ENCODE results near the gene ERC1. TPM values are rescaled to one million over a fixed set of nuclear protein-coding genes. Genes with fewer than 3 reads are reported as not detected.

Gene ERC1
- total RNA-seq, 1 donor from 2014 or later: 79.5 TPM

DNA sequence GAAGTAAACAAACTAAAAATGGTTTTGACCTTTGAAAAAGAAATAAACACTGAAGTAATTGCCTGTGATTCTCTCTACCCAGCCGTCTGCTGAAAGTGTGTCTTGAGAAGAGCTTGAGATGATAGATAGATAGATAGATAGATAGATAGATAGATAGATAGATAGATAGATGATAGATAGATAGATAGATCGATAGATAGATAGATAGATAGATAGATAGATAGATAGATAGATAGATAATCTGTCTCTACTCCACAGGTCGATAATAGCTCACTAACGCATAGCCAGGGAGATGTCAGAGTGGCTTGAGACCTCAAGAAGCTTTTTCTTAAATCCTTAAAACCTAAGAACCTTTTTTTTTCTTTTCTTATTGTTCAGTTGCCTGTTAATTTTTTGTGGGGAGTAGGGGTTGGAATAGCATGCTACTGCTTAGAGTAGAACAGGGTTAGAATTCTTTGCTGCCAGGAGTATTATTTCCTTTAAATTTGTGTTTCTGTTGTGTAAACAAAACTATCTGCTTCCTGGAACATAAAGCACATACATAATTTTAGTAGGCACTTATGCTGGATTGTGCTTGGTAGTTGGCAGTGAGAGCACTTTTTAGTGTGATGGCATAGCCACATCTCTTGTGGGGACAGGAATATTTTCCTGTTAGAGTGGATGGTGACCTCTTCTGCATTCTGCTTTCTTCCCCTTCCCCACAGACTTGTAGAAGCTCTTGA is 433.8 kb downstream of the ERC1 start:
- peaks cover 18% of the 10 kb centered on the region for H3K9me3 Mint-ChIP-seq (ENCODE audit: unreplicated experiment)
- H3K27ac Mint-ChIP-seq (ENCODE audit: unreplicated experiment): no peak overlapping the region
- no peaks in the 10 kb centered on the region for H3K27me3 Mint-ChIP-seq (ENCODE audit: unreplicated experiment)
- H3K36me3 Mint-ChIP-seq (ENCODE audit: unreplicated experiment): peaks cover 12% of the 10 kb centered on the region
- no peak overlapping the region for H3K4me3 Mint-ChIP-seq (ENCODE audit: unreplicated experiment)
- H3K4me1 Mint-ChIP-seq (ENCODE audit: unreplicated experiment): peaks cover 9% of the 10 kb centered on the region
- DNase-seq (ENCODE audit: extremely low spot score, unreplicated experiment): no peak
- TF ChIP-seq CTCF (IDR thresholded peaks at IDR 0.05): no peak

GRCh38 chr12:1425396-1425729 is 434.3 kb downstream of the ERC1 start:
- Mint-ChIP-seq H3K4me3 (ENCODE audit: unreplicated experiment) (no peak overlapping the region), H3K27ac (ENCODE audit: unreplicated experiment) (no peak overlapping the region), H3K4me1 (ENCODE audit: unreplicated experiment) (peaks cover 12% of the 10 kb centered on the region), H3K27me3 (ENCODE audit: unreplicated experiment) (no peaks in the 10 kb centered on the region), H3K9me3 (ENCODE audit: unreplicated experiment) (peaks cover 18% of the 10 kb centered on the region), H3K36me3 (ENCODE audit: unreplicated experiment) (peaks cover 12% of the 10 kb centered on the region)
- no peak for TF ChIP-seq CTCF (IDR thresholded peaks at IDR 0.05)
- DNase-seq (ENCODE audit: extremely low spot score, unreplicated experiment): no peak

- no peak overlapping the region for H3K27ac Mint-ChIP-seq (ENCODE audit: unreplicated experiment)
- H3K4me1 Mint-ChIP-seq (ENCODE audit: unreplicated experiment): peaks cover 12% of the 10 kb centered on the region
- no peaks in the 10 kb centered on the region for H3K9me3 Mint-ChIP-seq (ENCODE audit: unreplicated experiment)
- no peak for DNase-seq (ENCODE audit: extremely low spot score, unreplicated experiment)
- H3K27me3 Mint-ChIP-seq (ENCODE audit: unreplicated experiment): no peaks in the 10 kb centered on the region
- no peak for TF ChIP-seq CTCF (IDR thresholded peaks at IDR 0.05)
- H3K4me3 Mint-ChIP-seq (ENCODE audit: unreplicated experiment): no peak overlapping the region
- no peaks in the 10 kb centered on the region for H3K36me3 Mint-ChIP-seq (ENCODE audit: unreplicated experiment)
Observed at GRCh38 chr12:1428671-1429070, 437.6 kb downstream of the ERC1 start.

GRCh38 chr12:1429980-1430379 is 439.0 kb downstream of the ERC1 start:
- Mint-ChIP-seq H3K36me3 (ENCODE audit: unreplicated experiment) (no peaks in the 10 kb centered on the region), H3K9me3 (ENCODE audit: unreplicated experiment) (no peaks in the 10 kb centered on the region), H3K4me3 (ENCODE audit: unreplicated experiment) (no peak overlapping the region), H3K27me3 (ENCODE audit: unreplicated experiment) (no peaks in the 10 kb centered on the region), H3K27ac (ENCODE audit: unreplicated experiment) (no peak overlapping the region), H3K4me1 (ENCODE audit: unreplicated experiment) (peaks cover 10% of the 10 kb centered on the region)
- DNase-seq (ENCODE audit: extremely low spot score, unreplicated experiment): no peak
- no peak for TF ChIP-seq CTCF (IDR thresholded peaks at IDR 0.05)

DNA sequence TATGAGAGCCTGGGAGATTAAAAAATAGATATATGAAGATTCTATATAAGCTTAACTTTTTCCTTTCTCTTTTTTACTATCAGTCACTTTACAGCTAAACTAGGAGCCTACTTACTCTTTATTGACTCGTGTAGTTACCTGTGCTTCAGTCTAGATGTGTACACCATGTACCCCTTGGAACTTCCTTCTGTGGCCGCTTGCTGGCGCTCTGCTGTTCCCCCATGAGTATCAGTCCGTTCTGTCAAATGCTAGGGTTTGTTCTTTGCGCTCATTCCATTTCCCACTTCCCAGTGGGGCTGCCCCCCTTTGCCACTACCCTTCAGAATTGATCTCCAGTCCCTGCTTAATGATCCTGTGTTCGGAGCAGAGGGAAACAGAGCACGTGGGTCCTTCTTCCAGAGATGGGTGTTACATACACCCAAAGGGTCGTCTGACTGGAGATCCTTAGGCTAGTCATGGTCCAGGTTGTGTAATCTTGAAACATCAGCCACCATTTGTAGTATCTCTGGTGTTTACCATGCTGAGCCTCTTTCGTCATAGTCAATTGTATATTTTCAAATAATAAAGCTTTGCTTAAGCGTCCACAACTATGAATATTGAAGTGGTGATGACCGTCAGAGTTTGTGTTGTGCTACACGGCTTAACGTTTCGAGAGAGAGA is 443.4 kb downstream of the ERC1 start:
- H3K27ac Mint-ChIP-seq (ENCODE audit: unreplicated experiment): peak overlapping the region; percentile 17
- no peaks in the 10 kb centered on the region for H3K9me3 Mint-ChIP-seq (ENCODE audit: unreplicated experiment)
- H3K36me3 Mint-ChIP-seq (ENCODE audit: unreplicated experiment): peaks cover 3% of the 10 kb centered on the region
- TF ChIP-seq CTCF (IDR thresholded peaks at IDR 0.05): no peak
- peaks cover 19% of the 10 kb centered on the region for H3K4me1 Mint-ChIP-seq (ENCODE audit: unreplicated experiment)
- DNase-seq (ENCODE audit: extremely low spot score, unreplicated experiment): no peak
- H3K4me3 Mint-ChIP-seq (ENCODE audit: unreplicated experiment): no peak overlapping the region
- H3K27me3 Mint-ChIP-seq (ENCODE audit: unreplicated experiment): no peaks in the 10 kb centered on the region
